ENCODE measurements around the gene FBXL15.

FBXL15 gene

DNA sequence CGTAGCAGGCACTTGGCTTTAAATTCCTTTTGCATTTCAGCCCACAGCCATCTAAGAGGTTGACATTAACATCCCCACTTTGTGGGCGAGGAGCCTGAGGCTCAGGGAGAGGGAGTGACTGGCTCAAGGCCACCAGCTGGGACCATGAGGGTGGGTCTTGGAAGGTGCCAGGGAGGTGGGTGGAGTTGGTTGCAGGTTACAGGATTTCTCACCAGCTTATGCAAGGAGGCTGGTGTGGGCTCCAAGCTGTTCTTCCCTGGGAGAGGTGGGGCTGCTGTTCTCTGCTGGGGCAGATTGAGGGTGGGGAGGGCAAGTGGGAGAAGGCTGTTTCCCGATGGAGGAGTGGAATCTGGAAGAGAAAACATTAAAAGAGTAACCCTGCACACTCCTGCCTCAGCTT, 44.8 kb downstream of the FBXL15 start:
- peaks cover 0 to 15% (median 10%) of the 10 kb centered on the region in 4 donors for H3K4me1 ChIP-seq

GRCh38 chr10:102467318-102467717, 46.7 kb downstream of the FBXL15 start:
- H3K9me3 ChIP-seq = no peaks in the 10 kb centered on the region
- H3K27ac ChIP-seq = no peak overlapping the region
- no peaks in the 10 kb centered on the region for H3K4me1 ChIP-seq
- TF ChIP-seq, protein P1, sequence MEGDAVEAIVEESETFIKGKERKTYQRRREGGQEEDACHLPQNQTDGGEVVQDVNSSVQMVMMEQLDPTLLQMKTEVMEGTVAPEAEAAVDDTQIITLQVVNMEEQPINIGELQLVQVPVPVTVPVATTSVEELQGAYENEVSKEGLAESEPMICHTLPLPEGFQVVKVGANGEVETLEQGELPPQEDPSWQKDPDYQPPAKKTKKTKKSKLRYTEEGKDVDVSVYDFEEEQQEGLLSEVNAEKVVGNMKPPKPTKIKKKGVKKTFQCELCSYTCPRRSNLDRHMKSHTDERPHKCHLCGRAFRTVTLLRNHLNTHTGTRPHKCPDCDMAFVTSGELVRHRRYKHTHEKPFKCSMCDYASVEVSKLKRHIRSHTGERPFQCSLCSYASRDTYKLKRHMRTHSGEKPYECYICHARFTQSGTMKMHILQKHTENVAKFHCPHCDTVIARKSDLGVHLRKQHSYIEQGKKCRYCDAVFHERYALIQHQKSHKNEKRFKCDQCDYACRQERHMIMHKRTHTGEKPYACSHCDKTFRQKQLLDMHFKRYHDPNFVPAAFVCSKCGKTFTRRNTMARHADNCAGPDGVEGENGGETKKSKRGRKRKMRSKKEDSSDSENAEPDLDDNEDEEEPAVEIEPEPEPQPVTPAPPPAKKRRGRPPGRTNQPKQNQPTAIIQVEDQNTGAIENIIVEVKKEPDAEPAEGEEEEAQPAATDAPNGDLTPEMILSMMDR (IDR thresholded peaks at IDR 0.05) = no peak
- H3K4me3 ChIP-seq = no peak overlapping the region
- DNase-seq = no peak
- intact Hi-C loops (cut with DNase I; ENCODE audit: low total_unique reads) = no loop called here
- no peaks in the 10 kb centered on the region for H3K36me3 ChIP-seq
- H3K27me3 ChIP-seq = no peaks in the 10 kb centered on the region

More for the DNA sequence above, 44.8 kb downstream of the FBXL15 start:
- Histone ChIP-seq H3K27me3 (peaks cover 0 to 10% of the 10 kb centered on the region in 2 donors), H3K9me3 (no peaks in the 10 kb centered on the region), H3K27ac (no peak overlapping the region), H3K4me3 (no peak overlapping the region), H3K36me3 (no peaks in the 10 kb centered on the region)
- TF ChIP-seq, protein P1 (IDR thresholded peaks at IDR 0.05) = no peak
- no peak for DNase-seq
- intact Hi-C loops (cut with DNase I; ENCODE audit: low total_unique reads) = no loop called here

GRCh38 chr10:102467971-102468438, 47.4 kb downstream of the FBXL15 start:
- no peak for DNase-seq
- H3K4me3 ChIP-seq = no peak overlapping the region
- TF ChIP-seq, protein P1 (IDR thresholded peaks at IDR 0.05) = no peak
- no peaks in the 10 kb centered on the region for H3K4me1 ChIP-seq
- H3K9me3 ChIP-seq = no peaks in the 10 kb centered on the region
- H3K27ac ChIP-seq = no peak overlapping the region
- intact Hi-C loops (cut with DNase I; ENCODE audit: low total_unique reads) = no loop called here
- no peaks in the 10 kb centered on the region for H3K27me3 ChIP-seq
- H3K36me3 ChIP-seq = no peaks in the 10 kb centered on the region

GRCh38 chr10:102468683-102469082, 48.0 kb downstream of the FBXL15 start:
- no peak overlapping the region for H3K27ac ChIP-seq
- TF ChIP-seq, protein P1 (IDR thresholded peaks at IDR 0.05) = no peak
- intact Hi-C loops (cut with DNase I; ENCODE audit: low total_unique reads) = no loop called here
- no peaks in the 10 kb centered on the region for H3K9me3 ChIP-seq
- H3K4me1 ChIP-seq = no peaks in the 10 kb centered on the region
- H3K27me3 ChIP-seq = no peaks in the 10 kb centered on the region
- no peak overlapping the region for H3K4me3 ChIP-seq
- no peak for DNase-seq
- H3K36me3 ChIP-seq = no peaks in the 10 kb centered on the region

DNA sequence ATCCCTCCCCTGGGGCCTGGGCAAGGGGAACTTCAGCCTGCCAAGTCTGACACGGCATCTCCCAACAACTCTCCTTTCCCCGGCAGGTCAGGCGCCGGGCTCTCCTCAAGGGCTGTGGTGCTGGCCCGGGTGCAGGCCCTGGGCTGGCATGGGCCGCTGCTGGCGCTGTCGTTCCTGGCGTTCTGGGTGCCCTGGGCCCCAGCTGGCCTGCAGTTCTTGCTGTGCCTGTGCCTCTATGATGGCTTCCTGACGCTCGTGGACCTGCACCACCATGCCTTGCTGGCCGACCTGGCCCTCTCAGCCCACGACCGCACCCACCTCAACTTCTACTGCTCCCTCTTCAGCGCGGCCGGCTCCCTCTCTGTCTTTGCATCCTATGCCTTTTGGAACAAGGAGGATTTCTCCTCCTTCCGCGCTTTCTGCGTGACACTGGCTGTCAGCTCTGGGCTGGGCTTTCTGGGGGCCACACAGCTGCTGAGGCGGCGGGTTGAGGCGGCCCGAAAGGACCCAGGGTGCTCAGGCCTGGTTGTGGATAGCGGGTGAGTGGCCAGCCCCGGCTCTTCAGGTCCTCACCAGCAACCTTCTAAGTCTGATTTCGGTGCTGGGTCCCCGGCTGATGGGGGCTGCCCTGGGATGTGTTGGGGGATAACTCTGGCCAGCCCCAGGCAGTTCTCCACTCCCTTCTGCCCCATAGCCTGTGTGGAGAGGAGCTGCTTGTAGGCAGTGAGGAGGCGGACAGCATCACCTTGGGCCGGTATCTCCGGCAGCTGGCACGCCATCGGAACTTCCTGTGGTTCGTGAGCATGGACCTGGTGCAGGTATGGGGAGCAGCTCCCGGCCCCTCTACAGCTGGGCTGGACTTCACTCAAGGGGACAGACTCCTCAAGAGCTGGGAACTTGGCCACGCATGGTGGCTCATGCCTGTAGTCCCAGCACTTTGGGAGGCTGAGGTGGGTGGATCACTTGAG, 50.2 kb downstream of the FBXL15 start:
- no peaks in the 10 kb centered on the region for H3K4me1 ChIP-seq
- H3K9me3 ChIP-seq = no peaks in the 10 kb centered on the region
- DNase-seq = no peak
- no peaks in the 10 kb centered on the region for H3K27me3 ChIP-seq
- H3K4me3 ChIP-seq = no peak overlapping the region
- TF ChIP-seq, protein P1 (IDR thresholded peaks at IDR 0.05) = no peak
- no peak overlapping the region for H3K27ac ChIP-seq
- H3K36me3 ChIP-seq = no peaks in the 10 kb centered on the region
- intact Hi-C loops (cut with DNase I; ENCODE audit: low total_unique reads) = no loop called here

Data from tibial artery (tissue), 4 donors.